ENCODE results near the gene DYRK3. TPM values are rescaled to one million over a fixed set of nuclear protein-coding genes. Genes with fewer than 3 reads are reported as not detected.

DYRK3 gene
- total RNA-seq, 4 donors from 2014 or later, result 14.5 to 21.2 (median 15.9) TPM

- TF ChIP-seq, protein P1, sequence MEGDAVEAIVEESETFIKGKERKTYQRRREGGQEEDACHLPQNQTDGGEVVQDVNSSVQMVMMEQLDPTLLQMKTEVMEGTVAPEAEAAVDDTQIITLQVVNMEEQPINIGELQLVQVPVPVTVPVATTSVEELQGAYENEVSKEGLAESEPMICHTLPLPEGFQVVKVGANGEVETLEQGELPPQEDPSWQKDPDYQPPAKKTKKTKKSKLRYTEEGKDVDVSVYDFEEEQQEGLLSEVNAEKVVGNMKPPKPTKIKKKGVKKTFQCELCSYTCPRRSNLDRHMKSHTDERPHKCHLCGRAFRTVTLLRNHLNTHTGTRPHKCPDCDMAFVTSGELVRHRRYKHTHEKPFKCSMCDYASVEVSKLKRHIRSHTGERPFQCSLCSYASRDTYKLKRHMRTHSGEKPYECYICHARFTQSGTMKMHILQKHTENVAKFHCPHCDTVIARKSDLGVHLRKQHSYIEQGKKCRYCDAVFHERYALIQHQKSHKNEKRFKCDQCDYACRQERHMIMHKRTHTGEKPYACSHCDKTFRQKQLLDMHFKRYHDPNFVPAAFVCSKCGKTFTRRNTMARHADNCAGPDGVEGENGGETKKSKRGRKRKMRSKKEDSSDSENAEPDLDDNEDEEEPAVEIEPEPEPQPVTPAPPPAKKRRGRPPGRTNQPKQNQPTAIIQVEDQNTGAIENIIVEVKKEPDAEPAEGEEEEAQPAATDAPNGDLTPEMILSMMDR (IDR thresholded peaks at IDR 0.05), result no peak
- TF ChIP-seq POLR2A (IDR thresholded peaks at IDR 0.05), result no peak
- H3K9me3 ChIP-seq, result no peaks in the 10 kb centered on the region
- intact Hi-C loops (cut with DNase I), result no loop called here
- H3K27me3 ChIP-seq, result no peaks in the 10 kb centered on the region
- no peak for DNase-seq
- H3K4me1 ChIP-seq, result peaks cover 5 to 16% of the 10 kb centered on the region in 2 donors
- peaks cover 11 to 34% of the 10 kb centered on the region in 2 donors for H3K36me3 ChIP-seq
- WGBS, 2 donors, result 86 to 91% methylated on average over 7 of the region's 7 CpGs
- no peak overlapping the region for H3K27ac ChIP-seq
- H3K4me3 ChIP-seq (replicated peaks in 1 of 3), result no peak overlapping the region
These were observed 46.1 kb upstream of the DYRK3 start for GRCh38 chr1:206589206-206589605.

DNA sequence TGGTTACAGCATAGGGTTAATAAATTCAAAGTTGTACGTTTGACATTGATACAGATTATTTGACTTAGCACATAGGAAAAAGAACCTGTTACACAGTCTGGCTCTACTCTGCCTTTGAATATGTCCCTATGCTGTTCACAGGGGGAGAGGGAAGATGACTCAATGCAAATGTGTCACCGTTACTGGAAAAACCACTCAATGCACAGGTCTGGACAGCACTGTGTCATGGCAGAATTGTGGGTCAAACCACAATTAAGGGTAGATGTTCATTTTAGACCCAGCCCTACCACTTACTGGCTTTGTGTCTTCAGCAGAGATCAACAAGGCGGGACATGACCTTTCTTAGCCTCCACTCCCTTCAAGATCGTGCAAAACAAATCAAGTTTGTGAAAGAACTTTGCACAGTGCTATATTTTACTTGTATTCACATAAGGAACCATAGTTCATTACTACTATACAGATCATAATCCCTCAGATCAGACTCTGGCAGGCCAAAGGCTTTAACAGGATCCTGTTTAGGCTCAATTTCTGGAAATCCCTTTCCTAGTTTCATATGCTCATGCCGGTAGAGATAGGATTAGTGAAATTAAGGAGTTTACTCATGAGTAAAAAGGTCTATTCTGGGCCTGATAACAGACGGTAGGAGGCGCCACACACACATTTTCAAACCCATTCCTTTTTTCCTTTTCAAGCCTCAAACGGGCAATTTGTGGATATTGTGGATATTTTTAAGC lies 45.1 kb upstream of the DYRK3 start:
- H3K4me3 ChIP-seq (replicated peaks in 1 of 3), result no peak overlapping the region
- intact Hi-C loops (cut with DNase I), result no loop called here
- no peak for TF ChIP-seq POLR2A (IDR thresholded peaks at IDR 0.05)
- TF ChIP-seq, protein P1 (IDR thresholded peaks at IDR 0.05), result no peak
- DNase-seq, result no peak
- no peaks in the 10 kb centered on the region for H3K27me3 ChIP-seq
- H3K27ac ChIP-seq, result peak overlapping the region in 1 of 3 donors; percentile 69
- H3K9me3 ChIP-seq, result no peaks in the 10 kb centered on the region
- H3K36me3 ChIP-seq, result peaks cover 14 to 32% of the 10 kb centered on the region in 2 donors
- 68 to 73% methylated on average over 8 of the region's 8 CpGs for WGBS, 2 donors
- H3K4me1 ChIP-seq, result peaks cover 5 to 16% of the 10 kb centered on the region in 2 donors

GRCh38 chr1:206591226-206591625 lies 44.1 kb upstream of the DYRK3 start:
- 83 to 84% methylated on average over 5 of the region's 5 CpGs for WGBS, 2 donors
- Histone ChIP-seq H3K27ac (peak overlapping the region in 1 of 3 donors; percentile 69), H3K27me3 (no peaks in the 10 kb centered on the region), H3K9me3 (no peaks in the 10 kb centered on the region), H3K4me3 (replicated peaks in 1 of 3) (no peak overlapping the region), H3K4me1 (peaks cover 5 to 16% of the 10 kb centered on the region in 2 donors), H3K36me3 (peaks cover 23 to 34% of the 10 kb centered on the region in 2 donors)
- intact Hi-C loops (cut with DNase I), result no loop called here
- TF ChIP-seq POLR2A (IDR thresholded peaks at IDR 0.05), result no peak
- TF ChIP-seq, protein P1 (IDR thresholded peaks at IDR 0.05), result no peak
- DNase-seq, result no peak

DNA sequence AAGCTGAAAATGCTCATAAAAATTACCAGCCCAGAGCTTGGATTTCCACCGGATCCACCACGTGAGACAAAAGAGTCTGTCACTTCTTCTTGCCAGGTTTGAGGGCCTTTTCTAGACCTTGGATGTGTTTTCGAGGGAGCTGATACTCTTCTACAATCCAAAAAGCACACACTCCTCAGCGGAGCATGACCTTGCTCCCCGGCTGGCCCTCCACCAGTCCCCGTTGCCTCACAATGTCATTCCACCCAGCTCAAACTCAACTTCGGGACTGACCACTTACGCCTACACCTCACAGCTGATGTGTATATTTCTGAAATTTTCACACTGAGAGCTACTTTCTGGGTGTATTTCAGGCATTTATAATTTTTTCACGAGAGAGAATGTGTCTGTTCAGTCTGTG lies 43.6 kb upstream of the DYRK3 start:
- peaks cover 26 to 37% of the 10 kb centered on the region in 2 donors for H3K36me3 ChIP-seq
- no peaks in the 10 kb centered on the region for H3K9me3 ChIP-seq
- H3K27me3 ChIP-seq, result no peaks in the 10 kb centered on the region
- no peak for TF ChIP-seq POLR2A (IDR thresholded peaks at IDR 0.05)
- TF ChIP-seq, protein P1 (IDR thresholded peaks at IDR 0.05), result no peak
- no peak overlapping the region for H3K4me3 ChIP-seq (replicated peaks in 1 of 3)
- 40 to 62% methylated on average over 9 of the region's 9 CpGs for WGBS, 2 donors
- peak; percentile 74 to 77 for DNase-seq
- peaks cover 5 to 16% of the 10 kb centered on the region in 2 donors for H3K4me1 ChIP-seq
- intact Hi-C loops (cut with DNase I), result no loop called here
- H3K27ac ChIP-seq, result peak overlapping the region in 1 of 3 donors; percentile 69

- H3K4me1 ChIP-seq, result peaks cover 5 to 16% of the 10 kb centered on the region in 2 donors
- peaks cover 35 to 39% of the 10 kb centered on the region in 2 donors for H3K36me3 ChIP-seq
- 97 to 98% methylated on average over 5 to 7 of the region's 7 CpGs for WGBS, 2 donors
- H3K4me3 ChIP-seq (replicated peaks in 1 of 3), result no peak overlapping the region
- TF ChIP-seq POLR2A (IDR thresholded peaks at IDR 0.05), result no peak
- TF ChIP-seq, protein P1 (IDR thresholded peaks at IDR 0.05), result no peak
- no peaks in the 10 kb centered on the region for H3K9me3 ChIP-seq
- no peaks in the 10 kb centered on the region for H3K27me3 ChIP-seq
- no peak overlapping the region for H3K27ac ChIP-seq
- intact Hi-C loops (cut with DNase I), result no loop called here
- no peak for DNase-seq
These were observed 41.9 kb upstream of the DYRK3 start for GRCh38 chr1:206593351-206593925.

Data from thyroid gland (tissue), 4 donors.